ENCODE data around the gene HBD.

- TF ChIP-seq CTCF (conservative IDR thresholded peaks at IDR 0.05; ENCODE audit: low read length) = no peak
- no peak for TF ChIP-seq EZH2phosphoT487 (IDR thresholded peaks at IDR 0.05; ENCODE audit: borderline replicate concordance, low read depth, low read length)
Measured at GRCh38 chr11:5197536-5197935, 36.7 kb downstream of the HBD start.

Data from OCI-LY7 (cell line).